ENCODE measurements around the gene LHFPL6.

DNA sequence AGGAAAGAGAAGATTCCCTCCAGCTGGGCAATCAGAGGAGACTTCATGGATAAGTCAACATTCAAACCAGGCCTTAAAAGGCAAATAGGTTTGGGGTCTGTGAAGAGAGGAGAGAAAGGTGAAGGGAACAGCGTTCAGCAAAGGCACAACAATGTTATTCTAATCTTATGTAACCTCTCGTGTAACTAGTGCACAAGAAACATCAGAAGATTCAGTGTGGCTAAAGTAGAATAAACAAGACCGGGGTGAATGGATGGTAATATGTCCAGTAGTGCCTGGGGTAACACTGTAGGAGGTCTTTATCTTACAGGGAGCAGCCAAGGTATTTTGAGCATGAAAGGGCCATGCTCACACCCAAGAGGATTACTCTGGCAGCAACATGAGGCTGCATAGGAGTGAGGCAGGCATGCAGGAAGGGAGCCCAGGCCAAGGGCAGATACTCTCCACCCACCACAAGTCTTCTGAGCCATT, 24.1 kb downstream of the LHFPL6 start:
- TF ChIP-seq CTCF (IDR thresholded peaks at IDR 0.05) (no peak), POLR2A (IDR thresholded peaks at IDR 0.05) (no peak)
